Stimulated activated CD8-positive, alpha-beta memory T cell treated with anti-CD3 and anti-CD28 coated beads, Interleukin-12 subunit alpha, Interleukin-12 subunit beta, amount 100 ng/mL, for 1 hour (primary cell): Measurements from ENCODE around the gene SRGAP2C.
"Not testable (repeated sequence)": the region's sequence is repeated elsewhere in the genome, so short reads cannot be mapped to it uniquely, and the experiment has no call there.

ENCODE experiments used
- DNase-seq: peaks from one replicate; pipeline ENCODE4 v3.0.0-alpha.2; 2020; ENCODE audit warnings: low read depth

The SRGAP2C gene

GRCh38 chr1:121279548-121279898, 94.7 kb downstream of the SRGAP2C start:
- not testable (repeated sequence) for DNase-seq

DNA sequence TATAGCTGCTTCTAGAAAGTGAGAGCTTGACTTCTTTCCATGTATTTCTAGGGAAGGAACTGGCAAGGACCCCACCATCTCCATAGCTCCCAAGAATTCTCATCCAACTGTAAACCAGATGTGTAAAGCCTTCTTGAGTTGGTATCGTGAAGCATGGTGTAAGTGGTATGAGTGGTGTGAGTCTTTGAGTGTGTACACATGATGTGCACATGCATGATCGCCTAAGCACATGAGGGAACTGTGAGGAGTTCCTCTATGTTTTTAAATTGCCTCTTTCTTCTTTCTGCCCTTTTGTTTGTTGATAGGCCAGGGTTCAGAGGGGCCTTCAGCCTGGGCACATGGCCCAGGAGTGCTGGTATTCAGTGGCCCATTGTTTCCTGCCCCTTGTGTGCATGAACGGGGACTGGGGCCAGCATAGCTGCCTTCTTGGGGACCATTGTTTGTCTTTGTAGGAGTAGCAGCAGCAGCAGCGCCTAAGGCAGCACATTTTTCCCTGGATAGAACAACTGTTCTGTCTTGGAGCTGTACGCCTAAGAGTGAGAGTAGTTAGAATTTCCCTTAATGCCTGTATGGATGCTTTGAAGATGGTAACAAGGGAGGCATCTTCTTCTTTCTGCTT, 96.0 kb downstream of the SRGAP2C start:
- not testable (repeated sequence) for DNase-seq

GRCh38 chr1:121281480-121281879, 96.7 kb downstream of the SRGAP2C start:
- not testable (repeated sequence) for DNase-seq

DNA sequence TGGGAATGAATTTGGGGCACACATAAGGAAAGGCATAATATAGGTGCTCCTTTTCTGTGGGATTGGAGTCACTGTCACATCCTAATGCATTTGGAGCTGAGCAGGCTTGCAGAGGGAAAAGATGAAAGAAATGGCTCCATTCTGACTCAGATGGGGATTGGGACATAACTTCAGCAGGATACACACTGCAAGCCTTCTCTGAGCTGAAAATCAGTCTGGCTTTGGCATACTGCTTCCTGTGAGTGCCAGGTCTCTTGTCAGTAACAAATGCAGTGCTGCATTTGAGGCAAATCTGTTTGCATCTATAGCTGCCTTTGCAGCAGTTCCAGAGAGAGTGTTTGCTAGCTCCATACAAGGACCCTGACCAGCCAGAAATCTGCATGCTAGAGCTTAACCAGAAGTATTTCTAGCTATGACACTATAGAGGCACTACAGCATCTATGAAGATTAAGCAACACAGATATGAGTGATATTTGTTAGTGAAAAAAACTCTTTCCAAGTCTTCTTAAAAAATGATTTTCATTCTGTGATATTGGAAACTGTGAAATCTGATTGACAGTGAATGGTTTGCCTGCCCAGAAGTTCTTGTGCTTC, 98.9 kb downstream of the SRGAP2C start:
- DNase-seq = not testable (repeated sequence)

- not testable (repeated sequence) for DNase-seq
Measured at GRCh38 chr1:121292590-121292989, 107.8 kb downstream of the SRGAP2C start.

- DNase-seq = not testable (repeated sequence)
Measured at GRCh38 chr1:121293263-121294204, 108.8 kb downstream of the SRGAP2C start.

DNA sequence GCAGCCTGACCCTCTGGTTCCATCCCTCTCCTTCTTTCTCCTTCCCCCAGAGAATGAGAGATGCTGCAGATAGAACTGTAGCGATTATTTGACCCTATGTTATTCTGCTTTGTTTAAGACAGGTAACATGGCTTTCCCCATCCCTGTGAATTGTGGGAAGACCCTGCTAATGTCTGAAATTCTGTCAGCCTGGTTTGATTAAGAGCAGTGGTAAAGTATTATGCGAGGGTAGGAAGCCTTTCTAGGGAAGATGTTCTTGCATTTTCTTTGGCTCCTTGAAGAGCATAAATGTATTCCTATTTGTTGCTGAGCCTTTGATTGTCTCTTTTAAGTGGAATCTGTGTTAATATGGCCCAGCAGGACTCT, 109.4 kb downstream of the SRGAP2C start:
- DNase-seq = not testable (repeated sequence)

GRCh38 chr1:121296563-121296962, 111.8 kb downstream of the SRGAP2C start:
- DNase-seq = not testable (repeated sequence)

- not testable (repeated sequence) for DNase-seq
Measured at GRCh38 chr1:121298529-121298928, 113.8 kb downstream of the SRGAP2C start.

- DNase-seq = not testable (repeated sequence)
Measured at GRCh38 chr1:121299514-121300149, 114.9 kb downstream of the SRGAP2C start.

DNA sequence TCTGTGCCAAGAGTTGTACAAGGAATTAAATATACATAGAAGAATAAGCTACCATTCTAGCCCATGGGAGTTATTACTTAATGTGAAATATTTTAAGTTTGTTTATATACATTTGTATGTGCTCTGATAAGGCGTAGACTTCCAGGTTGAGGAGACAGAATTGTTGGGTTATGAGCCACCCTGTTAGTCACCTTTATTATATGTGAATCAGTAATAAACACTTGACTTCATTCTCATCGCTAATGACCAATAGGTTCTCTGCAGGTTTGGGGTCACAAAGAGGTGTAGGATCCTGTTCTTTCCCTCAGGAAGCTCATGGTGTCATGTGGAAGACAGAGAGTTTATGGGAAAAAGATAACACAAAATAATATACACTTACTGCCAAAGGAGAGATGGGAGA, 117.1 kb downstream of the SRGAP2C start:
- DNase-seq = not testable (repeated sequence)

- not testable (repeated sequence) for DNase-seq
Measured at GRCh38 chr1:121307759-121308158, 123.0 kb downstream of the SRGAP2C start.

- DNase-seq = not testable (repeated sequence)
Measured at GRCh38 chr1:121315509-121315908, 130.7 kb downstream of the SRGAP2C start.

DNA sequence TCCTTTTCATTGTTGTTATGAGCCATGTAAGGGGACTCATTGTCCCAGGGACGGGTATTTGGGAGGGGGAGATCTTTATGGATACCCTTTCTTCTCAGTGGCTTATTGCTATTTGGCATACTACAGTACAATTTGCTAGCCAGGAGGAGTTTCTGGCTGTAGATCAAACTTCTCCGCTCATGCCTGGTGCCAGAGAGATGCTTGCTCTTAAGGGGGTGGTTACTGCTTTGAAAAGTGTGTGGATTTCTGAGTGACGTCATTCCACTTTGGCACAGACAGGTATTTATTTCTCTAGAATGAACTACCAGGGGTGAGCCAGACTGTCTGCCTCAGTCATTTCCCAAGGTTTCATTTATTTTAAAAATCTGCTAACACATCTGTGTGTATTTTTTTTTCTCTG, 131.3 kb downstream of the SRGAP2C start:
- not testable (repeated sequence) for DNase-seq

DNA sequence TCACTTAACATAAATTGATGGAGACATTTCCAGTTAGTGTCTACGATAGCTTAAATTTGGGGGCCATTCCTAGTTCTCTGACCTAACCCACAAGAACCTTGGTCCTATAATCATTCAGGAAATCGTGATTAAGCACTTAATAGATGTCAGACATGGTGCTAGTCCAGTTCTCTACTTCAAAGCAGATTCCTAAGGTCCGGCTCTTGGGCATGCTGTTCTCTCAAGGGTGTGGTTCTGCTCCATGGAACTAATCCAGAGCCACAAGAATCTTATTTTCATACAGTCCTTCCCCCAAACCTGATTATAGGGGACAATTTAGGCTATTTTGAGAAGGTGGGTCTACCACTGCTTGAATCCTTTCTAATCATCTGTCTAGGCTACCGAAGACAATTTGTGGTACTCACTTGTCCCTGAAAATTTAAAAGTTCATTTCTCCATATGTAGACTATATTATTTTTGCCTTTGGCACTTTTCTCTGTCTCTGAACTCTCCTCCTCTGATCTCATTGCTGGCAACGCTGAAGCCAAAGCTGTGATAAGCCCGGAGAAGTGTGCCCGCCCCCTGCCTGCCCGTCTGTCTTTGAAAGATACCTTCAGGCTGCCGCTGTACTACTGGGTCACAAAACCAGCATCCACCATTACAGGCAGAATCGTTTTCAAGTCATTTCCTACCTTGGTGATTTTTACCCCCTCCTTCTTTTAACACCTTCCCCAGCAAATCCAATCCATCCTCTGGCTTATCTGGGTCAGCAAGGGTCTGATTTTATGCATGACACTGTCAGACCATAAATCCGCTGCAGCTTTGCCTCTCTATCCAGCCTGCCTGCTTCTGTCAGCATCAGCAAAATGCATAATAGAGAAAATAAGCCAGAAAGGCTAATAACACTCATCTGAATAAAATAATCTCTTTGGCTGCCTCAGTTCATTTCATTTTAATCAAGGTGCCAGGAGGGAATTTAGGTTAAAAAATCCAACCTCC, 133.0 kb downstream of the SRGAP2C start:
- DNase-seq = not testable (repeated sequence)

- DNase-seq = not testable (repeated sequence)
Measured at GRCh38 chr1:121318687-121319086, 133.9 kb downstream of the SRGAP2C start.

DNA sequence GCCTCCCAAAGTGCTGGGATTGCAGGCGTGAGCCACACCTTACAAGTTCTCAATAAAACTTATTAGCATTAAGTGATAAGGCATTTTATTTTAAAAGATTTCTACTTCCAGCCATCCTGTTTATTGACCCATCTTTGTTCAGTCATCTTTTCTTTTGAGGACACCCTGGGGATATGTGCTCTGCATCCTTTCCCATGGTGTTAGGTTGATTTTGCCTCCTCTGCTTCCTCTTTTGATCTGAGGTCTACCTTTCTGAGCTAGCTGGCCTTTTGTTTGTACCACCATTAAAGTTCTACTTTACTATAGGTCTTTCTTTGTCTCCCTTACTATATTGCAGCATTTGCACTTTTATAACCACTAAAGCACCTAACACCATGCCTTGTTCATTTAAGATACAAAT, 136.9 kb downstream of the SRGAP2C start:
- not testable (repeated sequence) for DNase-seq

GRCh38 chr1:121324726-121325125, 140.0 kb downstream of the SRGAP2C start:
- not testable (repeated sequence) for DNase-seq

GRCh38 chr1:121332141-121332540, 147.4 kb downstream of the SRGAP2C start:
- not testable (repeated sequence) for DNase-seq

DNA sequence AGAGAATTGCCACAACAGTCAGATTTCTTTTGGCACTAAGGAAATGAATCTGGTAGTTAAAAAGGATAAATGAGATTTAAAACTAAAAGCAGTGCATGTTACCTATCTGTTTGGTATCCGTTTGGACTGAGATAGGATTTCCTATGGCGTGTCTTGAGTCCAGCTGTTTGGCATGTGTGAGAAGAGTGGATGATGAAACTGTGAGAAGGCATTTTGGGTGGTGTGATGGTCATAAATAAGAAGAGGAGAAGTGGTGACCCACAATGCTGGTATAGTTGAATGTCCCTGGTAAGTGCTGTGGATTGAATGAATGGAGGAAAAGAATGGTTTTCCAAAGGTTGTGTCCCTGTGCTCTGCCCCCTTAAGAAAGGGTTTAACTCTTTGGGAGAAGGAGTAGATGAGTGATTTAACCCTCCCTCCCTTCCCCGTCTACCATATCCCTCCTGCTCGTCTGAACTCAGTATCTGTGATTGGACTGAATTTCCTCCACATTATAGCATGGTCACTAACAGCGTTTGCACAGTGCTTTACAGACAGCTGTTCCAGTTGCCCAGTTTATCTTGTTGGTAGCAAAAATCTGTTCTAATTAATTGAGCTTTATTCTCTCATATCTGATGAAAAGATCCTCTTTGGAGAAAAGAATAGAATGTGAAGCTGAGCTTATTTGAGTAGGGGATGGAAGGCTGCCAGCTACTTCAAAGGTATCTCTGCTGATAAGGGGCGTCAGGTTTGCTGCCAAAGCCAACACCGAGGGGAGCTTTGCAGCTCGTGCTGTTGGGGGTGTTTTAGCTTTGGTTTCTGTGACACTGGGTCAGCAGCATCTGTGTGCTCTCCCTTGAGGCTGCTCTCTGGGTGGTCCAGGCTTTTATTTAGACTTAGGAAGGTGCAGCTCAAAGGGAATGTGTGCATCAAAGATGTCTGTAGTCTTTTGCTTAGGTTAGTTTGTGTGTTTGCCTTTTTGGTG, 148.1 kb downstream of the SRGAP2C start:
- DNase-seq = not testable (repeated sequence)
